HG02870 (cell line): ENCODE results near the gene RNASE4.
A peak's percentile ranks its signal among the peaks of the same experiment; 100 is the strongest.
"Not testable (repeated sequence)": the region's sequence is repeated elsewhere in the genome, so short reads cannot be mapped to it uniquely, and the experiment has no call there.

Source experiments
- ATAC-seq: cut with Tn5 transposase; IDR thresholded peaks from one replicate; pipeline ENCODE4 v1.9.1; 2021; ENCODE audit warnings: mild to moderate bottlenecking, moderate library complexity; ENCODE audit not compliant: unreplicated experiment

RNASE4 gene, protein sequence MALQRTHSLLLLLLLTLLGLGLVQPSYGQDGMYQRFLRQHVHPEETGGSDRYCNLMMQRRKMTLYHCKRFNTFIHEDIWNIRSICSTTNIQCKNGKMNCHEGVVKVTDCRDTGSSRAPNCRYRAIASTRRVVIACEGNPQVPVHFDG

DNA sequence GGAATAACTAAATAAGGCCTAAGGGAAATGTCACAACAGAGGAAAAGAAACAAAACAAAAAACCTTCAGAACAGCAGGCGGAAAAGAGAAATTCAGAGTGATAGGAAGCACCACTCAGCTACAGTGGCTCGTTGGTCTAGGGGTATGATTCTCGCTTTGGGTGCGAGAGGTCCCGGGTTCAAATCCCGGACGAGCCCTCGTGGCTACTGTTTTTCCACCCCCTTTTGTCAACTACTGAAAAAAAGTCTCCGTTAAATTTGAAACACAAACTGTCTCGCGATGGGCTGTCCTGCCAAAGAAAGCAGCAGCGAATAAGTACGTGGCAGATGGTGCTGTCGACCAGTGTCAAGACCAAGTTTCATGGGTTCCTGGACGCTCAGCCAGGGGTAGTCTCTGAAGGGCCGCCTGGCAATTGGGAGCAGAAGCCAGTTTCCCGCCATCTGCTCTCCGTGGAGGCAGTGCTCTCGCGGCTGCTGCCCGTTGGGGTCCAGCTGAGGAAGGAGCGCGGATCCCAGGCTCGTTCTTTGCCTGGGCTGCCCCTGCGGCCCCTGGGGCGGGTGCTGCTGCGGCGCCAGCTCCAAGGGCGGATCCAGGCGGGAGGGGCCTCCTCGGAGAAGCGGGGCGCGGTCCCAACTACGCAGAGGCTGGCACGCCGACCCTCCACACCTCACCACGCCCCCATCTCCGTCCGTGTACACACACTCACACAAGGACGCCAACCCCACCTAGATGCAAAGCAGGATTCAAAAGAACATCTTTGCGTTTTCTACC is at the start of gene RNASE4:
Gene RNASE4 (plus strand): TSS at position 670 of the 771 bp plus-strand sequence. CDS start 14,812 bp downstream, outside the sequence.
- peak; percentile 29 for ATAC-seq

DNA sequence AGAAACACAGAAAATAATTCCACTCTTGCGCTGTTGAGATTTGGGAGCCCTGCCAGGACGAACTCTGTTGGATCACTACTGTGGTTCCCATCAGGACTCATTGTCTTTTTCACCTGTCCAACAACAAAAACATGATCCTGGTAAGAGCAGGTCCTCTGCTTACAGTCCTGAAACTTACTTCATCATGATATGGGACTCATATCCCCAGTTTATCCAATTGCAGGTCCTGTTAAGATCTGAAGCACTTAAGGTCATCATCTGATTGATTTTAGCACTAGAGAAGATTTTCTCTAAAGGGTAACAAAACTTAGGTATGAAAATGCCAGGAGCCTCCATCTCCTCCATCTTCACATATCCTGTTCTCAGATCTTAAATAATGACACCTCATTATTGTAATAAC is 42.8 kb upstream of the RNASE4 start, which contains the start of gene OR6S1:
Gene OR6S1 (minus strand): TSS at position 101 of the 400 bp plus-strand sequence. CDS start 0 bp downstream, at position 101.
- no peak for ATAC-seq

DNA sequence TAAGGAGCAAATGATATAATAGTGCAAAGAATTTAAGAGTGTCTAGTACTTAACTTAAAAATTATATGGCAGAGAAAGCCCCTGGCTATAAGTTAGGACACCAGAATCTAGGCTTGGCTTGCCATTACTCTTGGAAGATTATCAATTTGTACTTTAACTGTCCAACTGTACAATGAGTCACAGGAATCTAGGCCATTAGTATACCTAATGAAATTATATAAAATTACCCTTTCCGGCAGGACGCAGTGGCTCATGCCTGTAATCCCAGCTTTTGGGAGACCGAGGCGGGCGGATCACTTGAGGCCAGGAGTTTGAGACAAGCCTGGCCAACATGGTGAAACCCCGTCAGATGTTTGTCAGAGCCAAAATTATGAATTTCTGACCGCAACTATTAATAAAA is 42.2 kb upstream of the RNASE4 start:
- ATAC-seq: no peak

DNA sequence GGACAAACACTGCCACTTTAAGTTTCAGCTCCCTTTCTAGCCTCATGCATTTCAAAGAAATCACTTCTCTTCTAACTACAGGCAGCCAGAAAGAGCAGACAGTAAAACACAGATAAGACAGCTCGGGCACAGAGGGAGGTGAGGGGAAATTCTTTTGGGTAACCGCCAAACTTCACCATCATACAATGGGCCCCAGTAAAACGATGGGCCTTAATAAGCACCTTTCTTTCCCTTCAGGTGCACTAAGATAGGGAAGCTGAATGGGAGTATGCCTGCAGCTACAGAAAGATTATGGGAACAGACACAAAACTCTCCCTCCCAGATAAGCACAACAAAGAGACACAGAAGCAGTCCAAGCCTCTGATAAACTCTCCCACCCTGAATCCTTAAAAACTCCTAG is 41.6 kb upstream of the RNASE4 start:
- not testable (repeated sequence) for ATAC-seq

DNA sequence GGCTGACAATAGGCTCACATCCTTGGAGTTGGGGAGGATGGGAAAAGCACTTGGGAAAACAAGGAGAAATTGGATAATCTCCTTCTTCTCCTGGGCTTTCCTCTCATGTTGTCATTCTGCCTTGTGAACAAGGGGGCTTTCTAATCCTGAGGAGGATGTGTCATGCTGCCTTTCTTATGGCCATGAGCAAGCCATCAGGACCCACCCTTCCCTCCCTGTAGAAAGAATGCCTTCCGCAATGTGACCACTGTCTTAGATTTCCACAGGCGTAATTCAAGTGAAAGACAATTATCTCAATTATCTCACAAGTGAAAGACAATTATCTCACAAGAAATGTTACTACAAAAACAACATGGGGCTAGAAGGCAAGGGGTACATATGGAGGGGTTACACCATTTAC is 39.8 kb upstream of the RNASE4 start:
- no peak for ATAC-seq

- no peak for ATAC-seq
Measured at GRCh38 chr14:20645481-20645880, 38.9 kb upstream of the RNASE4 start.

DNA sequence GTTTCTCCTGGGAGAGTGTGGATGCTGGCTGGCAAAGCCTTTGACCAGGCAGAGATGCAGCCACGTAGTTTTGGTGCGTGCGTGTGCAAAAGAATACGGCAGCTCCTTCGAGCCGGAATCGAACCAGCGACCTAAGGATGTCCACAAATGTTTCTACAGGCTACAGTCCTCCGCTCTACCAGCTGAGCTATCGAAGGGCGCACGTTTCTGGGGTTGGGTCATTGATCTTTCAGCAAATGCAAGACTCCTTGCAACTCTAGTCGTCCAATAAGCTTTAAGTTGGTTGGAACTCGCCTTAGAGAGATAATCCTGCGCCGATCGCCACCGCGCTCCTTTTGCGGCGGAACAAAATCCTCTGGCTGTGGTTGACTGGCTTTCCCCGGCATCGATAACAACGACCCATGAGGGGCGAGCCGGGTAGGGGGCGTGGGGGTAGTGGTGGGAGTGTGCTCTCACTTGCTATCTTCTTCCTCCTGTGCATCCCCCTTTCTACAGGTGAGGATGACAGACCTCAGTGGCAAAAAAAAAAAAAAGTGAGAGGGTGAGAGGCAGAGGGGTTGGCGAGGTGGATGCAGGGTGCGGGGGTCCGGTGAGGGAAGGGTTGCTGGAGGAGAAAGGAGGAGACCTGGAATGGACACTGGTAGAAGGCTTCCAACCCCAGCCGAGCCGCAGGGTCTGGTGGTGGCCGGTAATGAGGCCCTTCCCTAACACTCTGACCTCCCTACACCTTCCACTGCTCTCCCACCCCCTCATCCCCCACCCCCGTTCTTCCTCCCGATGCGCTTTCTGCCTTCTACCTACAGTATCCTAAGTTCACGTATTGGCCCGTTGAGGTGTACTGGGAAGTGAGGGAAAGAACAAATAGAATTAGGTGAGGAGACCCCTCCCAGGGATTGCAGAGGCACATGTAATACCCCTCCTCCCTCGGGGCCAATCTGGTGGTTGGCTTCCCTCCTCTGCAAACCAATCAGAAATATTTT is 31.1 kb upstream of the RNASE4 start:
- no peak for ATAC-seq

GRCh38 chr14:20655851-20656250 is 28.5 kb upstream of the RNASE4 start:
- no peak for ATAC-seq

DNA sequence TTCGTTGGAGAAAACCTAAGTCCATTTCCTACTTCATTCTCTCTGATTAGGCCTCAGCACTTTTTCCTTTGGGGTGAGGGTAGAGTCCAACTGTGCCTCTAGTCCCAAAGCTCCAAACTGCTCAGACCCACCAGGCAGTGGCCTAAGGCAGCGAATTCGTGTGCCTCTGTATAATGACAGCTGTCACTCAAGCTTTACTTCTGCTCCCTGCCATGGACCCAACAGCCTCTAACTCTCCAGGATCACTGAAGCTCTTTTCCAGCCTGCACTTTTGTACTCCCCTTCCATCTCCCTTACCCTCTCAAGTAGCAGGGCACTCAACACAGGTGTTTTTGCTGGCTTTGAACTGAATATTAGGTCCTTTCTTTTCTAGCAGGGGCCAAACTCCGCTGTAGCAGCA is 28.1 kb upstream of the RNASE4 start:
- no peak for ATAC-seq

DNA sequence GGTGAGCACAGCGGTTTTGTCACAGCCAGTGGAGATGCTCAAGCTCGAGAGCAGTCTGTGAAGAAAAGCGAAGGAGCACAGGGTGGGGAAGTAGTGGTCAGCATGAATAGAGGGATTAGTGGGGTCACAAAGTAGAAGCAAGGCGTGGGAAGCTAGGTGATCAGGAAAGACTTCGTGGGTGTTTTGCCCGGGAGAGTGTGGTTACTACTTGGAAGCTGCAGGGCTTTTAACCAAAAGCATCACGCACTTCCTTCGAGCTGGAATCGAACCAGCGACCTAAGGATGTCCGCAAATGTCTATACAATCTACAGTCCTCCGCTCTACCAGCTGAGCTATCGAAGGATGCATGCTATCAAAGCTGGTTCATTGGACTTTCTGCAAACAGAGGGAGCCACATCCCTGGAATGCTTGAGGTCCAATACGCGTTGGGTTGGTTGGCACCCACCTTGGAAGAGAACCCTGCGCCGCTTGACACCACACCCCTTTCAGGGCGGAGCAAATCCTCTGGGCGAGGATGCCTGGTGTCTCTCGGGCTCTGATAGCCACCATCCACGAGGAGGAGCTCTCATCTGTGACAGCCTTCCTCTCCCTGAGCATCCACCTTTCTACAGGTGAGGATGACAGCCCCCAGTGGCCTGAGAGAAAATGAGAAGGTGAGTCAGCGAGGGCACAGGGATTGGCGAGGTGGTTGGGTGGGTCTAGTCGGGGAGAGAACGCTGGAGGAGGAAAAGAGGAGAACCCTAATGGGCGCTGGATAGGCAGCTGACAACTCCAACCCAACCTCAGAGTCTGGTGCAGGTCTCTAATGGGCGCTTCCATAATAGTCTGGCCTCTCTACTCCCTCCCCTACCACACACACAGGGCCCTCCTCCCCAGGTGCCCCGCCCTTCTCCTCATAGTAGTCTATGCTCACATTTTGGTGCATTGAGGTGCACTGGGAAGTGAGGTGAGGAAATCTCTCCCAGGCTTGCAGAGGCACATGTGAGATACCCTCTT is 26.8 kb upstream of the RNASE4 start:
- no peak for ATAC-seq

- ATAC-seq: no peak
Measured at GRCh38 chr14:20658246-20658645, 26.1 kb upstream of the RNASE4 start.

GRCh38 chr14:20659336-20659735 is 25.0 kb upstream of the RNASE4 start:
- ATAC-seq: no peak

DNA sequence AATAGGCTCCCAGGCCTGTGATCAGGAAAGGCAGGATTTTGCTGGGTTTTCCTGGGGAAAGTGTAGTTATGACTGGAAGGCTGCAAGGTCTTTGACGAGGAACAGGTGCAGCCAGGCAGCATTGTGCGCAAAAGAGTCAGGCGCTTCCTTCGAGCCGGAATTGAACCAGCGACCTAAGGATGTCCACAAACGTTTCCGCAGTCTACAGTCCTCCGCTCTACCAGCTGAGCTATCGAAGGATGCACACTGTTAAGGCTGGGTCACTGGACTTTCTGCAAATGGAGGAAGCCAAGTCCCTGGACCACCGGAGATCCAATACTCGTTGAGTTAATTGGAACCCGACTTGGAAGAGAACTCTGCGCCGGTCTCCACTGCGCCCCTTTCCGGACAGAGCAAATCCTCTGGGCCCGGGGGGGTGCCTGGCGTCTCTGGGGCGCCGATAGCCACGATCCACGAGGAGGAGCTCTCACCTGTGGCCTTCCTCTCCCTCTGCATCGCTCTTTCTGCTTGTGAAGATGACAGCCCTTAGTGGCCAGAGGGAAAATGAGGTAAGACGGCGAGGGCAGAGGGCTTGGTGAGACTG is 24.5 kb upstream of the RNASE4 start:
- ATAC-seq: no peak

DNA sequence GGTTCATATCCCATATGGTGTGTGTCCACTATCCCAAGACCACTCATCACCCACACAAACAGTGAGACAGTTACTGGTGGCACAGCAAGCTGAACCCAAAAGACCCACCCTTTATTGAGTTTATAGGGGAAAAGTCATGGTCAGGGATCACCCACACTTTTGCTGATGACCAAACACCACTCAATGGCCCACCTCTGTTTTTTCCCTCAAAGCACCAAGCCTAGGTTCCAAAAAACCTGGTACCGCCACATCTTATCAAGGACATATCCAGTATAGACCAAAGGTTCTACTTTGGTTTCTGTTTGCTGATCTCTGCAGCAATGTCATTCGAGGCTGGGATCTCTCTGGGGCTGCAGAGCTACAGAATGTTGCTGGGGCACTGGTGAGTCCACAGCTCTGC is 23.2 kb upstream of the RNASE4 start:
- ATAC-seq: no peak

GRCh38 chr14:20662968-20663732 is 21.2 kb upstream of the RNASE4 start:
- ATAC-seq: peak; percentile 50

DNA sequence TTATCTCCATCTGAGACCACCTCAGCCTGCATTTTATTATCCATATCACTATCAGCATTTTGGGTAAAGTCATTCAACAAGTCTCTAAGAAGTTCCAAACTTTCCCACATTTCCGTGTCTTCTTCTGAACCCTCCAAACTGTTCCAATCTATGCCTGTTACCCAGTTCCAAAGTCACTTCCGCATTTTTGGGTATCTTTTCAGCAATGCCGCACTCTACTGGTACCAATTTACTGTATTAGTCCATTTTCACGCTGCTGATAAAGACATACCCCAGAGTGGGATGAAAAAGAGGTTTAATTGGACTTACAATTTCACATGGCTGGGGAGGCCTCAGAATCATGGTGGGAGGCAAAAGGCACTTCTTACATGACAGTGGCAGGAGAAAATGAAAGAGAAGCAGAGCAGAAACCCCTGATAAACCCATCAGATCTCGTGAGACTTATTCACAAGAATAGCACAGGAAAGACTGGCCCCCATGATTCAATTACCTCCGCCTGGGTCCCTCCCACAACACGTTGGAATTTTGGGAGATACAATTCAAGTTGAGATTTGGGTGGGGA is 17.9 kb upstream of the RNASE4 start:
- ATAC-seq: not testable (repeated sequence)

DNA sequence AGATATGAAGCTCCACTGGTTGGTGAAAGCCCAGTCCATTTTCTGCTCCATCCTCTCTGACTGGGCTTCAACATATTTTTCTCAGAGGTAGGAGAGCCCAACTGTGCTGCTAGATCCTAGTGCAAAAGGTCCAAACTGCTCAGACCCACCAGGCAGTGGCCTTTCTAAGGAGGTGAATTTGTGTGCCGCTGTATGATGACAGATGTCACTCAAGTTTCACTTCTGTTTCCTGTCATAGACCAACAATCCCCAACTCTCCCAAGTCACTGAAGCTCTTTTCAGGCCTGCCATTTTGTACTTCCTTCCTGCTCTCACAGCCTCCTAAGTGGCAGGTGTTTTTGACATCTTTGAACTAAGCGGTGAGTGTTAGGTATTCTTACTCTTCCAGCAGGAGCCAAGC is 16.4 kb upstream of the RNASE4 start:
- ATAC-seq: peak; percentile 78

GRCh38 chr14:20668969-20669368 is 15.4 kb upstream of the RNASE4 start:
- ATAC-seq: no peak
